COLO668 (cell line): ENCODE measurements around the gene TMEM176A.

Source experiments
- DNase-seq: peaks from one replicate; lab custom pipeline; 2025; ENCODE audit not compliant: unreplicated experiment; lab: John Stamatoyannopoulos, UW

TMEM176A gene

DNA sequence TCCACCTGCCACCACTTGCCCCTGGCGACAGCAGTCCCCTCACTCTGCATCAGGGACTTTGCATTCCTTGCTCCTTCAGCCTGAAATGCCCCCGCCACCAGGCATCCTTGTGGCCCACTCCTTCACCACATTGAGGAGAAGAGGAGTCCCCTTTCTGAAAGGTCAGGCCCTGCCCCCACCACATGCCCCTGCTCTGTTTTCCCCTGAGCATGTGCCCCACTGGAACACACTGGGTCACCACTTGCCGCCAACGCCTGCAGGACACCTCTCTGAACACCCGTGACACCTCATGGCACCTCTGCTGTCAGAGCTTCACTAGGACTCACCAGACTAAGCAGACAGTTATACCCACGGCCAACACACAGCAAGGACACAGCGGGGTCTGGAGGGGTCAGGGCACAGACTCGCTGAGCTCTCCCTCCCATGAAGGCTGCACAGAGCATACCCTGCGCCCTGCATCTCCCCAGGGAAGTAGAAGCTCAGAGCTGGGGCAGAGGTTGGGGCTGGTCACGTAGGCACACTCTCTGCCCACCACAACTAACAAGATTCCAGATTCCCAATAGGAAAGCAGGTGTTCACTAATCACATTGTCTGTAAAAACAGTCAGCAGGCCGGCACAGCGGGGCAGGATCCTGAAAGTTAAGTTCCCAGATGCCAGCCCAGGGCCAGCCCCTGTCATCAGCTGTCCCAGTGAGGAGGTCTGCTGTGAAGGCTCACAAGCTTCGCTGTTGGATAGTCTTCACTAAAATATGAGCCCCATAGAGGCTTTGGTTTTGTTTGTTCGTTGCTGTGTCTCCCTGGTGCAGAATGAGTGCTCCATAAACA is 45.9 kb downstream of the TMEM176A start:
- no peak for DNase-seq

DNA sequence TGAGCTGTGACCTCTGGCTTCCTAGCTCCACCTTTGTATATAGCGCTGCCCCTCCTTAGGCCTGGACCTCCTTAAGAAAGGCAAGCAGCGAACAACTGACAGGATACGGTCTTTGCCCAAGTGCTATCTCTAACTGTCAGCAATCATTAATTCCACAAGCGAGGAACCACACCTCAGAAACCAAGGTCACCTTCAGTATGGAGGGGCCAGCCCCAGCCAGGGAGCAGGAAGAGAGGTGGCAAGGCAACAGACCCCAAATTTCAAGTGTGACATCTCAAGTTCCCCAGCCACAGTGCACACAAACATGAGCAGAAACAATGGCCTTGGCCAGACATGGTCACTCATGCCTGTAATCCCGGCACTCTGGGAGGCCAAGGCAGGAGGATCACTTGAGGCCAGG is 47.0 kb downstream of the TMEM176A start:
- no peak for DNase-seq

GRCh38 chr7:150848111-150848510 is 47.5 kb downstream of the TMEM176A start:
- DNase-seq, result no peak

DNA sequence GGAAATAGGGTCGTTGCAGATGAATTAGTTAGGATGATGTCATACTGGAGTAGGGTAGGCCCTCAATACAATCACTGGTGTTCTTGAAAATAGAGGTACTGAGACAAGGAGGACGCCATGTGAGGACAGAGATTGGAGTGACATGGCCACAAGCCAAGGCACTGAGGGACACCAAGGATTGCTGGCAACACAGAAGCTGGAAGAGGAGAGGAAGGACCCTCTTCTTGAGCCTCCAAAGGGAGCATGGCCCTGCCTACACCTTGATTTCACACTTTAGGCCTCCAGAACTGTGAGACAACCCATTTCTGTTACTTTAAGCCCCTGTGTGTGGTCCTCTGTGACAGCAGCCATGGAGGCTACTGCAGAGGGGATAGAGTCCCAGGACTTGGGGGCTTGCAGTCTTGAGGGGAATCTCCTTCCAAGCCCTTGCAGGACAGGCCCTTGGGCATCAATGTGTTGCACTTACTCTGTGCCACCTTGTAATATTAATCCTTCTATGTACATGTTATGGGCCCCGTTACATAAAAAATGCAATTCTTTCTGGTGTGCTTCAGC is 48.1 kb downstream of the TMEM176A start:
- DNase-seq, result no peak

- DNase-seq, result no peak
These were observed 48.7 kb downstream of the TMEM176A start for GRCh38 chr7:150849204-150849775.

DNA sequence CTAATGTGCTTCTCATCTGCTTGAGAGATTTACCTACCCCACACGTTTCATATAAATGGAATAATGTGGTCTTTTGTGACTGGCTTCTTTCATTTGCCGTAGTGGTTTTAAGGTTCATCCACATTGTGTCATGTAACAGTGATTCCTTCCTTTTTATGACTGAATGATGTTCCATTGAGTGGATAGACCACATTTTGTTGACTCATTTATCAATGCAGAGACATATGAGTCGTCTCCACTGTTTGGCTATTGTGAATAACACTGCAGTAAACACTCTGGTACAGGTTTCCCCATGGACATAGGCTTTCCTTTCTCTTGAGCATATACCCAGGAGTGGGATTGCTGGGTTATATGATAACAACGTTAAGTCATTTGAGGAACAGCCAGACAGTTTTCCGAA is 49.7 kb downstream of the TMEM176A start:
- DNase-seq, result no peak

DNA sequence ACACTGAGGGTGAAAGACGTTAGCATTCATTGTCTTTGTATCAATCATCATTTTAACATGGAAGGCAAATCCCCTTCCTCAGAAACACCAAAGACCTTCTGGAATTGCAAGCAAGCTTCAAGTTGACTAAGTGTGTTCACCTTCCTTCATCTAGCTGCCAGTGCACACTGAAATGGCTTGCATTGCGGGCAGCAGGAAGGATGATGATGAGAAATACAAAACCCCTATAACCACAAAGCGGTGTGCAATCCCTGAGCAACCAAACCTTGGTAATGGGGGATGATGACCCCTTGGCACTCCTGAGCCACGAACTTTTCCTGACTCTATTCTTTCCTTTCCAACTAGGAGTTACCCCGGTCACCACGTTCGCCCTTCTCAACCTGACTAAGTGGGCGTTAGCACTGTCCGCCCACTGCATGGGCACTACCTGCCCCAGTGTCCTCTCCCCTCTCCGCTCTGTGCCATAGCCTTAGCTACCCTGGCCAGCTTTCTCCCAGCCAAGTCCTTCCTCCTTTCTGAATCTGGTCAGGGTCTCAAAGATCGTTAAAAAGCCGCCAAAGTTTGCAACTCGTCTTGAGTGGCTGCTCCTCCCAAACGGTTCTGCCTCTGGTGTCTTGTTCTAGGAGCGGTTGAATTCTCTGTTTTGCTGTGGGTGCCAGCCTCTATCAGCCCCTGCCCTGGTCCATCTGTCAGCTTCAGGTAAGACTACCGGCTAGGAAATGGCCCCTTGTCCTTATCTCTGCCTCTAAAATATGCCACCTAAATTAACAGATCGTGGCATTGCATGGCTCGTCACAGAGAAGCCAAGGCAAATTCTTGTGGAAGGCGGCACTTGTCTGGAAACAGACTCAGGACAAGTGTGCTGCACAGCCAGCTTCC is 51.2 kb downstream of the TMEM176A start:
- no peak for DNase-seq

- DNase-seq, result no peak
These were observed 51.9 kb downstream of the TMEM176A start, which contains the start of gene AOC1 for GRCh38 chr7:150852371-150852905. TSS of gene AOC1 (plus strand) at chr7:150852517. CDS start at chr7:150856471, 3,954 bp downstream.

DNA sequence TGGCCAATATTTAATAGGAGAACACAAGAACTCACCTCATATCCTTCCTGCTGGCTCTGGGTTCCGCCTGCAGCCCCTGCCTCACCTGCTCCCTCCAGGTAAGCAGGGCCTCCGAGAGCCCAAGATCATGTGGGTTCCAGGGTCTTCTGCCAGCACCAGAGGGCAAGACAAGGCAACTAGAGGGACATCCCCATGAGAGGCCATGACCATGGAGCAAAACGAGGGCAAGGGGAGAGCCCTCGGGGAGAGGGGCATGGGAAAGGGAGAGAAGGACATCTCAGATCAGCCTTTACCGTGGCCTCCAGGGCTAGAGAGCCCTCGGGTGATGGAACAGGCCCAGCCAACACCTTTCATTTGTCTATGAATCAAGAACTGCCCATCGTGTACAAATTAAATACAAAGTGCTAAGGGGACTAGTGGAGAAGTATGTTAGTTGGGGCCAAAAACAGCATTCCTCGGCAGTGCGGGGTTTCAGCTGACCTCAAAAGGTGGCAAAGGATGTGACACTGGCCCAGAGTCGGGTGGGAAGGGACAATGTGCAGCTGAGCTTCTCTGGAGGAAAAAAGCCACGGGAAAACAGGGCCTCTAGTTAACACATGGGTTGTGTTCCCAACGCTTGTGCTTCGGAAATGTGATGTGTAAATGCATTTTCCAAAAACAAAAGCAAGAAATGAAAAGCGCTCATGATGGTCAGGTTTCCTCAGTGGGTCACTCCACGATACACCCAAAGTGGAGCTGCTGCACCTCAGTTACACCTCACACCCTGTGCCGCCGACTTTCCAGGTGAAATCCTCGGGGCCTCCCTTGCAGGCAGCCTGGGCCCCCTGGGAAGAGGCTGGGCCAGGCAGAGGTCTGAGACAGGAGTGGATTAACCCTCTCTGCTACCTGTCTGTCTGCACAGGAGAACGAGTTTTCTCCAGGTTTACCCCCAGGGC is 53.8 kb downstream of the TMEM176A start:
- no peak for DNase-seq
